HEK293 (cell line): ENCODE results near the gene VMO1.

Experiments
- CTCF ChIA-PET: fragments of 350-600 bp; formaldehyde crosslinking; extraction: SDS; loops from one replicate; lab custom pipeline; 2021; ENCODE audit warnings: antibody characterized with exemption; lab: Yijun Ruan, JAX
- POLR2A ChIA-PET: fragments of 300-600 bp; formaldehyde crosslinking; extraction: SDS; loops from one replicate; lab custom pipeline; 2020; ENCODE audit warnings: antibody characterized with exemption, inconsistent platforms; lab: Yijun Ruan, JAX
- H3K27ac ChIP-seq: fragments of 200-500 bp; sonication (Bioruptor generic); 2 replicates; pipeline ENCODE4 v1.5.1; 2014; ENCODE audit warnings: low read depth, low read length, control low read depth, inconsistent platforms; ENCODE audit errors: extremely low read depth
- H3K36me3 ChIP-seq, 2 experiments: fragments of 200-500 bp in 1 of 2; sonication (Bioruptor generic) in 1 of 2; 1 replicate in 1 of 2; 2 replicates in 1 of 2; pipeline ENCODE4 v1.5.1; 2014 to 2017; ENCODE audit warnings: inconsistent platforms in 2 of 2, low read length in 2 of 2; ENCODE audit not compliant: control insufficient read depth in 2 of 2, insufficient read depth in 1 of 2
- H3K4me1 ChIP-seq: fragments of 200-500 bp; sonication (Bioruptor generic); 2 replicates; pipeline ENCODE4 v1.5.1; 2014; ENCODE audit warnings: mild to moderate bottlenecking, low read length, inconsistent platforms; ENCODE audit not compliant: control insufficient read depth, insufficient read depth
- H3K4me3 ChIP-seq: 2 replicates; pipeline ENCODE4 v1.5.1; 2011; ENCODE audit warnings: low read depth, mild to moderate bottlenecking, control low read depth, low read length, moderate library complexity
- H3K9me3 ChIP-seq: fragments of 200-500 bp; sonication (Bioruptor generic); 2 replicates; pipeline ENCODE4 v1.5.1; 2014; ENCODE audit warnings: low read depth, low read length, inconsistent platforms; ENCODE audit not compliant: control insufficient read depth, insufficient read depth
- BCL11A ChIP-seq: fragments of 450-650 bp; formaldehyde crosslinking; IDR thresholded peaks from 2 replicates; pipeline ENCODE4 v1.5.1; 2016; ENCODE audit warnings: low read depth, missing biosample characterization, missing genetic modification characterization
- BCL11B ChIP-seq: fragments of 450-650 bp; formaldehyde crosslinking; IDR thresholded peaks from 2 replicates; pipeline ENCODE4 v1.5.1; 2016; ENCODE audit warnings: low read depth, missing biosample characterization, missing genetic modification characterization
- OVOL3 ChIP-seq: fragments of 450-650 bp; formaldehyde crosslinking; IDR thresholded peaks from 2 replicates; pipeline ENCODE4 v1.5.1; 2016; ENCODE audit warnings: missing biosample characterization, missing genetic modification characterization
- SCRT1 ChIP-seq: fragments of 450-650 bp; formaldehyde crosslinking; IDR thresholded peaks from 2 replicates; pipeline ENCODE4 v1.5.1; 2016; ENCODE audit warnings: missing biosample characterization, missing genetic modification characterization, borderline replicate concordance
- WT1 ChIP-seq: fragments of 450-650 bp; formaldehyde crosslinking; IDR thresholded peaks from 2 replicates; pipeline ENCODE4 v1.5.1; 2016; ENCODE audit warnings: missing biosample characterization, missing genetic modification characterization
- ZBTB20 ChIP-seq: fragments of 450-650 bp; formaldehyde crosslinking; IDR thresholded peaks from 2 replicates; pipeline ENCODE4 v1.5.1; 2016; ENCODE audit warnings: missing biosample characterization, missing genetic modification characterization
- ZBTB48 ChIP-seq: fragments of 450-650 bp; formaldehyde crosslinking; IDR thresholded peaks from 2 replicates; pipeline ENCODE4 v1.5.1; 2016; ENCODE audit warnings: missing biosample characterization, missing genetic modification characterization
- ZBTB7A ChIP-seq: fragments of 450-650 bp; formaldehyde crosslinking; IDR thresholded peaks from 2 replicates; pipeline ENCODE4 v1.5.1; 2016; ENCODE audit warnings: low read depth, missing biosample characterization, missing genetic modification characterization
- ZFP41 ChIP-seq: fragments of 450-650 bp; formaldehyde crosslinking; IDR thresholded peaks from 2 replicates; pipeline ENCODE4 v1.5.1; 2016; ENCODE audit warnings: missing biosample characterization, missing genetic modification characterization, borderline replicate concordance
- ZNF10 ChIP-seq: fragments of 450-650 bp; formaldehyde crosslinking; IDR thresholded peaks from 2 replicates; pipeline ENCODE4 v1.5.1; 2017; ENCODE audit warnings: missing biosample characterization, missing genetic modification characterization
- ZNF114 ChIP-seq: fragments of 450-650 bp; formaldehyde crosslinking; IDR thresholded peaks from 2 replicates; pipeline ENCODE4 v1.5.0; 2017; ENCODE audit warnings: missing biosample characterization, missing genetic modification characterization
- ZNF175 ChIP-seq: fragments of 450-650 bp; formaldehyde crosslinking; IDR thresholded peaks from 2 replicates; pipeline ENCODE4 v1.5.1; 2016; ENCODE audit warnings: missing biosample characterization, missing genetic modification characterization
- ZNF2 ChIP-seq: fragments of 450-650 bp; formaldehyde crosslinking; IDR thresholded peaks from 2 replicates; pipeline ENCODE4 v1.5.1; 2016; ENCODE audit warnings: missing biosample characterization, missing genetic modification characterization
- ZNF211 ChIP-seq: fragments of 450-650 bp; formaldehyde crosslinking; IDR thresholded peaks from 2 replicates; pipeline ENCODE4 v1.5.1; 2016; ENCODE audit warnings: low read depth, missing biosample characterization, missing genetic modification characterization
- ZNF24 ChIP-seq: fragments of 450-650 bp; formaldehyde crosslinking; IDR thresholded peaks from 2 replicates; pipeline ENCODE4 v1.5.1; 2016; ENCODE audit warnings: missing biosample characterization, missing genetic modification characterization
- ZNF302 ChIP-seq: fragments of 450-650 bp; formaldehyde crosslinking; IDR thresholded peaks from 2 replicates; pipeline ENCODE4 v1.5.1; 2016; ENCODE audit warnings: missing biosample characterization, missing genetic modification characterization, low read depth
- ZNF394 ChIP-seq: fragments of 450-650 bp; formaldehyde crosslinking; IDR thresholded peaks from 2 replicates; pipeline ENCODE4 v1.5.1; 2016; ENCODE audit warnings: missing biosample characterization, missing genetic modification characterization, mild to moderate bottlenecking, moderate library complexity, borderline replicate concordance
- ZNF433 ChIP-seq: fragments of 450-650 bp; formaldehyde crosslinking; IDR thresholded peaks from 2 replicates; pipeline ENCODE4 v1.5.1; 2016; ENCODE audit warnings: missing biosample characterization, missing genetic modification characterization, low read depth
- ZNF791 ChIP-seq: fragments of 450-650 bp; formaldehyde crosslinking; IDR thresholded peaks from 2 replicates; pipeline ENCODE4 v1.5.1; 2016; ENCODE audit warnings: missing biosample characterization, missing genetic modification characterization
- ZSCAN30 ChIP-seq: fragments of 450-650 bp; IDR thresholded peaks from 2 replicates; pipeline ENCODE4 v1.5.1; 2018; ENCODE audit warnings: missing biosample characterization, mild to moderate bottlenecking, missing genetic modification characterization, moderate library complexity
- ZXDB ChIP-seq: fragments of 450-650 bp; formaldehyde crosslinking; IDR thresholded peaks from 2 replicates; pipeline ENCODE4 v1.5.1; 2016; ENCODE audit warnings: missing biosample characterization, missing genetic modification characterization
- TF ChIP-seq, protein P1 (sequence below): fragments of 450-650 bp; formaldehyde crosslinking; IDR thresholded peaks from 2 replicates; pipeline ENCODE4 v1.5.1; 2016; ENCODE audit warnings: missing biosample characterization, missing genetic modification characterization, borderline replicate concordance
- TF ChIP-seq, protein P2 (sequence below): fragments of 450-650 bp; formaldehyde crosslinking; IDR thresholded peaks from 2 replicates; pipeline ENCODE4; 2016; ENCODE audit warnings: missing biosample characterization, missing genetic modification characterization

Gene VMO1

DNA sequence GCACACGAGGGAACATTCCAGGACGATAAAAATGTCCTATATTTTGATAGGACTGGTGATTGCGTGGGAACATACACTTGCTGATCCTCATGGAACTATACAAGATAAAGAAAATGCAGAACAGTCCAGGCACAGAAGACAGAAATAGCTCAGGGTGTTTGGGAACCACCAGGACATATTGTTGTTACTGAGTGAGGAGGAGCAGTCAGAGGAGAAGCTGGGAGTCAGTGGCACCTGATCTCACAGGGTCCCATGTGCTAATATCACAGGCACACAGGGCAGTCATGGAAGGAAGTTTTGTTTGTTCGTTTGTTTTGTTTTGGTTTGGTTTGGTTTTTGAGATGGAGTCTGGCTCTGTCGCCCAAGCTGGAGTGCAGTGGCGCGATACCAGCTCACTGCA lies 26.5 kb upstream of the VMO1 start:
- ChIA-PET CTCF (interaction anchor here (0.6 to 0.7 kb wide), 2 partner anchors 16 to 38 kb away, joined by 3 to 6 read pairs; no protein-coding TSS in a partner anchor), POLR2A (interaction anchor here (0.7 to 2.0 kb wide), 3 partner anchors 13 to 158 kb away, joined by 3 to 9 read pairs (median 4); no protein-coding TSS in a partner anchor)
- Histone ChIP-seq H3K4me3 (no peak overlapping the region), H3K4me1 (no peaks in the 10 kb centered on the region), H3K36me3 (peaks cover 0 to 57% of the 10 kb centered on the region in 2 experiments; a peak in 2 of 3 replicates), H3K27ac (no peak overlapping the region), H3K9me3 (no peaks in the 10 kb centered on the region)
- TF ChIP-seq SCRT1 (tag by site-specific recombination) (no peak), ZNF394 (tag by site-specific recombination) (peak; percentile 73)

DNA sequence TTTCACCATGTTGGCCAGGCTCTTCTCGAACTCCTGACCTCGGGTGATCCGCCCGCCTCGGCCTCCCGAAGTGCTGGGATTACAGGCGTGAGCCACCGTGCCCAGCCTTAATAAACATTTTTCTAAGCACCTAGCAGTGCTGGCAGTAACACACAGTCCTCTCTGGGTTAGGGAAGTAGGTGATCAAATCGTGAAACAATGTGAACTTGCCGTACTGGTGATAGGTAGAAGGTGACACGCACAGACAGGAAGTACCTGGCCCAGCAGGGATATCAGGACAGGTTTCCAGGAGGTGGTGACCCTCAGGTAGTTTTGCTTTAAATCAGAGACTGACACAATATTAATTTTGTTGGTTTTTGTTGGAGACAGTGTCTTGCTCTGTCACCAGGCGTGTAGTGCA lies 25.3 kb upstream of the VMO1 start:
- H3K9me3 ChIP-seq: no peaks in the 10 kb centered on the region
- H3K27ac ChIP-seq: peak overlapping the region; percentile 16; the same call in 1 of the 2 replicates
- peaks cover 0 to 49% of the 10 kb centered on the region in 2 experiments; a peak in 2 of 3 replicates for H3K36me3 ChIP-seq
- no peak overlapping the region for H3K4me3 ChIP-seq
- TF ChIP-seq WT1 (no peak), ZFP41 (no peak), ZNF24 (tag by site-specific recombination) (no peak), ZNF433 (tag by site-specific recombination) (no peak), ZNF302 (tag by site-specific recombination) (no peak), ZBTB20 (tag by site-specific recombination) (no peak), ZNF2 (tag by site-specific recombination) (no peak), ZBTB48 (no peak), ZSCAN30 (tag by site-specific recombination) (no peak)
- TF ChIP-seq, protein P1, sequence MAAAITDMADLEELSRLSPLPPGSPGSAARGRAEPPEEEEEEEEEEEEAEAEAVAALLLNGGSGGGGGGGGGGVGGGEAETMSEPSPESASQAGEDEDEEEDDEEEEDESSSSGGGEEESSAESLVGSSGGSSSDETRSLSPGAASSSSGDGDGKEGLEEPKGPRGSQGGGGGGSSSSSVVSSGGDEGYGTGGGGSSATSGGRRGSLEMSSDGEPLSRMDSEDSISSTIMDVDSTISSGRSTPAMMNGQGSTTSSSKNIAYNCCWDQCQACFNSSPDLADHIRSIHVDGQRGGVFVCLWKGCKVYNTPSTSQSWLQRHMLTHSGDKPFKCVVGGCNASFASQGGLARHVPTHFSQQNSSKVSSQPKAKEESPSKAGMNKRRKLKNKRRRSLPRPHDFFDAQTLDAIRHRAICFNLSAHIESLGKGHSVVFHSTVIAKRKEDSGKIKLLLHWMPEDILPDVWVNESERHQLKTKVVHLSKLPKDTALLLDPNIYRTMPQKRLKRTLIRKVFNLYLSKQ: no peak
- TF ChIP-seq, all 188 proteins: peak for 0
- POLR2A ChIA-PET: no interaction called here
- no peaks in the 10 kb centered on the region for H3K4me1 ChIP-seq
- CTCF ChIA-PET: interaction anchor here (0.6 kb wide), 2 partner anchors 18 to 223 kb away, joined by 5 read pairs; no protein-coding TSS in a partner anchor

DNA sequence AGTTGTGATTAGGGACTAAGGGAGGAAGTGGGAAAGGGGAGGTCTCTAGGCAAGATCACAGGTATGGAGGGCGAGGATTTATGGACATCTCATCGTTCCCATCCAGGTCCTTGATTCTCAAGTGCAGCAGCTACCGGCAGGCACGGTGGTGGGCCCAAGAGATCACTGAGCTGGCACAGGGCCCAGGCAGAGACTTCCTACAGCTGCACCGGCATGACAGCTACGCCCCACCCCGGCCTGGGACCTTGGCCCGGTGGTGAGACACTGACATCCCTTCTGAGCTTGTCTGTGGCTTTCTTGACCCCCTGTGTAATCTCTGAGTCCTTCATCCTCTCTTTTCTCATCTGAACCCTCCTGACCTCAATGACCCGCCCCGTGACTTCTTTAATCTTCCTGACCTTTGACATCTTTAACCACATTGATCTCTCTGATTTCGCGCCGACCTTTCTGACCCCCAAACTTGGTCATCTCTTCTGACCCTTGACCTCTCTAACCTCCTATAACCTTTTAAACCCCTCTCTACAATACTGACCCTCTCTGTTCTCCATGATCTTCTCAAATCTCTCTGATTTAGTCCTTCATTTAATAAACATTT lies 24.6 kb upstream of the VMO1 start:
- ChIA-PET CTCF (interaction anchor here (0.6 to 1.2 kb wide), 2 partner anchors 18 to 21 kb away, joined by 5 to 6 read pairs; no protein-coding TSS in a partner anchor), POLR2A (interaction anchor here (1.2 kb wide), 1 partner anchor 21 kb away, joined by 4 read pairs; no protein-coding TSS in a partner anchor)
- H3K4me1 ChIP-seq: no peaks in the 10 kb centered on the region
- H3K9me3 ChIP-seq: no peaks in the 10 kb centered on the region
- TF ChIP-seq BCL11B: peak; percentile 98
- no peak for TF ChIP-seq OVOL3 (tag by site-specific recombination)
- TF ChIP-seq, protein P2, sequence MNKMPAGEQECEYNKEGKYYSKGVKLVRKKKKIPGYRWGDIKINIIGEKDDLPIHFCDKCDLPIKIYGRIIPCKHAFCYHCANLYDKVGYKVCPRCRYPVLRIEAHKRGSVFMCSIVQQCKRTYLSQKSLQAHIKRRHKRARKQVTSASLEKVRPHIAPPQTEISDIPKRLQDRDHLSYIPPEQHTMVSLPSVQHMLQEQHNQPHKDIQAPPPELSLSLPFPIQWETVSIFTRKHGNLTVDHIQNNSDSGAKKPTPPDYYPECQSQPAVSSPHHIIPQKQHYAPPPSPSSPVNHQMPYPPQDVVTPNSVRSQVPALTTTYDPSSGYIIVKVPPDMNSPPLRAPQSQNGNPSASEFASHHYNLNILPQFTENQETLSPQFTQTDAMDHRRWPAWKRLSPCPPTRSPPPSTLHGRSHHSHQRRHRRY: no peak
- TF ChIP-seq ZNF114: no peak
- no peak for TF ChIP-seq ZNF211 (tag by site-specific recombination)
- TF ChIP-seq ZXDB (tag by site-specific recombination): no peak
- TF ChIP-seq ZBTB7A (tag by site-specific recombination): no peak
- peak; percentile 96 for TF ChIP-seq BCL11A (tag by site-specific recombination)
- TF ChIP-seq ZNF175 (tag by site-specific recombination): no peak
- no peak for TF ChIP-seq ZSCAN30 (tag by site-specific recombination)
- no peak for TF ChIP-seq ZNF791 (tag by site-specific recombination)
- TF ChIP-seq ZNF10 (tag by site-specific recombination): no peak
- peaks cover 0 to 43% of the 10 kb centered on the region in 2 experiments; a peak in 2 of 3 replicates for H3K36me3 ChIP-seq
- no peak overlapping the region for H3K27ac ChIP-seq
- no peak overlapping the region for H3K4me3 ChIP-seq
